Putamen (tissue), 1 donor: ENCODE results near the gene ZIC5.
"Not testable (repeated sequence)": the region's sequence is repeated elsewhere in the genome, so short reads cannot be mapped to it uniquely, and the experiment has no call there.

Experiments used
- DNase-seq: peaks from one replicate; pipeline ENCODE4 v3.0.0-alpha.2; 2016; ENCODE audit warnings: low spot score

Gene ZIC5

DNA sequence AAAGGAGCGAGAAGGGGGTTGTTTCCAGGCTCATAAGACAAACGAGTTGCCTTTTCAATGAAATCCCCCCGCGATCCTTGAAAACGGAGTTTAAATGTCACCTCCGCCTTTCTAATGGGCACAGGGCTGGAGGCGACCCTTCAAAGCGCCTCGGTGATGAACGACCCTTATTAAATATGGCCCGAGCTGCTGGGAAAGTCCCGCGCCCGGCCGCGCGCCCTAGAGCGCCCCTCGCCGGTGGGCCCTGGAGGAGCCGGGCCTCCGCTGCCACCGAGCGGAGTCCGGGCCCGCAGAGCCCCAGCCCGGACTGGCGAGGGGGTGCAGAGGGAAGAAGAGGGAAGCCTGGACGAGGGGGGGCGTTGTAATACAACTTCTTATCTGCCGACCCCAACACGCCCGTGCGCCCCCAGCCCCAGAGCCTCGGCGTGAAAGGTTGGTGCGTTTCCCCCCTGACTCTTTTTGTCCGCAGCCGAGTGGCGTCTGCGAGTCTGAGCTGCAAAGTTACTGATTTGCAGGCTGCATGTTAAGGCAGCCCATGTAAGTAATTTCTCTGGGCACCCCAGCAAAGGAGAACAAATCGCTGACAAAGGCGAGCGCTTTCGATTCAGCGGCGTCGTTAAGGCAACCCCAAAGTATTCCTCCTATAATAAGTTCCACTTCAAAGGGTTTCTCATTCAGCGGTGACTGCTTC lies 11.9 kb downstream of the ZIC5 start:
- no peak for DNase-seq

DNA sequence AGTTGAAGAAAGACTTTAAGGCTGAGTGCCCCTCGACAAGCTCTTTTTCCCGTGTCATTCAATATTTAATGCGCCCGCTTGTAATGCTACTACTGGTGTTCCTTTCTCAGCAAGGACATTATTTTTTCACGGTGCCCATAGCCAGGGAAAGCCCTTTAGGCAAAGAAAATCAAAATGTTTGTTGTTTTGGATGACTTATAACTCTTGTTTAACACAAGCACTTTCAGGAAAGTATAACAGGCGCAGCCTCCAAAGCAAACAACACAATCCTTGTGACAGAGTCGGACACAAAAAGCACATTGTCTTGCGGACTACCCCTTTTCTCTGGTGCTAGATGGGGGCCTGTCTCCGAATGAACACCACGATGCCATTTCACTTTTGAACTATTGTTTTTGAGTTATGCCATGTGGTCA lies 12.4 kb downstream of the ZIC5 start:
- DNase-seq: no peak

DNA sequence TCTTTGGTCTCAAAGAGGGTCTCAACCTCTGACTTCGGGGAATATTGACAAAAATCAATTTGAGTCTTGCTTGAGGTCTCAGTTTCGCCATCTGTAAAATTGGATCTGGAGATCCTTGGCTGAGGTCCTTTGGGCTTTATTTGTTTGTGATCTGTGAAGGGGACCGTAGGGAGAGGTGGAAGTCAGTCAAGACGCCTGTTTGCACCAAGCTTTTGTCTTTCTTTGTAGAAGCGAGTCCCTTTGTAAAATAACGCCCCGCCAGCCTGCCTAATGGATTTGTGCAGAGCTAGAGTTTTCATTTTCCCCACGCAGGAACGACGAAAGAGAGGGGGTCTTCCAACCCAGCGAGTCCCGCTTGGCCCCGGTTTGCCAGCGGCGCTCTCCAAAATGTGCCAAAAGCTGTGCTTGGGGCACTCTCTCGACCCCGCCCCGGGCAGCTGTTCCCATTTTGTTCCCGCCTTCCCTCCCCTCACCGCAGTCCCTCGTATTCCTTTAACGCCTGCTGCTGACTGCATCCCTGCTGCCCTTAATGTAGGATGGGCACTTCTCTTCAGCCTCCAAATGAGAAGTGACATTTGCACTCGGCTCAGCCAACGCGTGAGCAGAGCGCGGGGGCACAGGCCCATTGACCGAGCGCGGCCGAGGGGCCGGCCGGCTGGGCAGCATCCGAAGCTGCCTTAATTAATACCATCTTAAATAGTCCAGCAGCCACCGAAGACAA lies 13.0 kb downstream of the ZIC5 start:
- no peak for DNase-seq

DNA sequence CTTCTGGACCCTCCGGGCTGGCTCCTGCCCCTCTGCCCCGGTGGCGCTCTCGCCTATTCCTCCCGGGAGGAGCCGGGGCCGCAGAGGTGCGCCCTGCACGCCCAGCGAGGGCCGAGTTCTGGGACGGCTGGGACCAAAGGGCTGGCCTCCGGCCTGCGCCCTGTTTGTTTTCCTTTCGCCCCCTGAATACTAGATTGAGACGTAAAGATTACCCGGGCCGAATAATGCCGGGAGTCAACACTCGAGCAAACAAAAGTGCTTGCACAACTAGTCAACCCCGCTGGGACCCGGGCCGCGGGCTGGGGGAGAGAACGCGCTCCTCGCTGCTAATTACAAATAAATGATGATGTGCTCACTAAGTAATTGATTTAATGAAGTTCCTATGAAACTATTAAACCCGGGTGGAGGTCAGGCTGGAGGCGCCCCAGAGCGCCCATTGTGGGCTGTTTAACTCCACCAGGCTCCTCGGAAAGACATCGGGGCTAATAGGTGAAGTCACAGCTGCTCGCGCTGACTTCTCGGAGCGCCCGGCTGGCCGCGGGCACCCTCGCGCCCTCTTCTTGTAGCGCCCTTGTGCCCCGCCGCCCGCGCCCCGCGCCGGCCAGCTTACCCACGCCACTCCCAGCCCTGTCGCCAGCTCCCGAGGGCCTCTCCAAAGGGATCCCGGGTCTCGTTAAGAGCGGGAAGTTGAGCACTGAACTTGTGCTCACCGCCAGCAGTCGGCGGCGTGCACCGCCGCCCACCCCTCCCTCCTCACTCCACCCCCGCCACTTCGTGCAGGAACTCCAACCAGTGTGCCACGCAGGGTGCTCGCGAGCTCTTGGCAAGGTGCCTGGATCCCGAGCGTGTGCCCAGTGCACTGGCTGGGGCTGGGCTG lies 14.9 kb downstream of the ZIC5 start:
- DNase-seq: no peak

DNA sequence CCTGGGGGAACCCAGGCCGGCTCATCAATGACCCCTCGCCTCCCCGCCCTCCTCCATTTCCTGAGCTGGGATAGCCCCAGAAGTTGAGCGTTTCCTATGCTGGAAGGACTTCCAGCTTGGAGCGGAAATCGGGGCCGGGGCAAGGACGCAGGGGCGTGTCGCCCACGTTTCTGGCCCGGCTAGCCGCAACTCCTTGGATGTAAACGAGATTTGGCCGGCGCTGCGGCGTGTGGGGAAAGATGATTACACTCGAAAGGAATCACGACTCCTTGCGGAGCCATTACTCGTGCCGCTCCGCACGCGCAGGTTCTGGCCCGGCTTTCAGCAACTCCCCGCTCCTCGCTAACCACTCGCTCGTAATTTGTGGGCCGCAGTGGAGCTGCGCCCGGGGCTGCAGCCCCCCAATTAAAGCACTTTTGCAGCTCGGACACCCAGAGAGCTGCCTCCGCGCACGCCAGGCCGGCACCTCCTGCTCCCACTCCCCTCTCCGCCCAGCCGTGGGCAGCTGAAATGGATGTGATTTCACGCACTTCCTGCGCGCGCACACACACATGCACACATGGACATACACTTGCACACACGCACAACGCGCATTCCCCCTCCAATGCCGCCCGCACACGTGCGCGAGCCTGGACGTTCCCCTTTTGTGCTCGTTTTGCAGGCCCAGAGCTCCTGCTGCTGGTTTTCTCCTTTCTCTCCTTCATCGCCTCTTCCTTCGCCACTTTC lies 15.7 kb downstream of the ZIC5 start:
- no peak for DNase-seq

DNA sequence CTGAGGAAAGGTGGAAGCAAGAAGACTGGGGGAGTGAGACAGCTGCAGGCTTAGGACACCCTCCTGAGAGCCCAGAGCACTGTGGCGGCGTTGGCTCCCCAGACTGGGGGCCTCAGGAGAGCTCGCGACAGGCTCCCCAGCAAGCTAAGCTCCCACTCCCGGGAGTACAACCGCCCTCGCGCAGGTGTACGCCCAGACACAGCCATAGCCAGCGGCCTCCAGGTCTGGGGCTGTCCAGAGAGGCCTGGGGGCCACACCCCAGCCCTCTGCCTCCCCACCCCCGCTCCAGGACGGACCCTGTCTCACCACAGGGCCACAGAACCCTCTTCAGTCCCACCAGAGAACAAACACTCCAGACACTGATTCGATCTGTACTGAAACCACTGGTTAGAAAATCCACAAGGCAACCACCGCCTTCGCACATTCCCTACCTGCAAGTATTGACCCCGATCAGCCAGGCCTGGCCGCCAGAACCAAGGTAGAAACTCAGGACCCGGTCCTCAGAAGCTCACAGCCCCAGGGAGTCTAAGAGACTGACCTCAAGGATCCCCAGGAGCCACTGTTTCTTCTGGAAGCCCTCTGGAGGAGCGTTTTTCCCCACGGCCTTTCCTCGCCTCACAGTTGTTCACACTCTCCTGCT lies 16.3 kb downstream of the ZIC5 start:
- no peak for DNase-seq

DNA sequence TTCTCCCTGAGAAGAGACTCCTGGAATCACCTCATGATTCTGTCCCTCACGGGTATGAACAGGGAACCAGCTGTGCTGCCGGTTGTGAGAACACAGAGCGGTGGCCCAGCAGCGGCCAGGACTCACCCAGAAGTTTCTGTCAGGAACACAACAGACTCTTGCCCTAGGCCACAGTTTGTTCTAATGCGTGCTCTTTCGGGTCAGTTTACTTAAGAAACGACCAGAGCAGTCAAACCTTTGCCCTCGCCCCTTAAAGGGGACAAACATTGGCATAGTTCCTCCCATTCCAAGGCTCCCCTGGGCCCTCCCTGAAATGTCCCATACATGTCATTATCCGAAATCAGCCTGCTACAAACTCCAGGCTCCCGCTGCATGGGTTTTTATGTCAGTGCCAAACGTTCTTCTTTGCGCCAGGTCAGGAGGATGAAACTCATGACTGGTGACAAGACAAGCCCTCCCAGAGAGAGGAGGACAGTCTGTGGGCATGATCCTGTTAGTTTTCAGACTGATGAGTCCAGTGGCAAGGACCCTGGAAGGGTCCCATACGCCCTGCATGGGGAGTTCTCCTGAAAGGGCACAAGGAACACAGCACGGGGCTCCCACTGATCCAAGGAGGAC lies 18.3 kb downstream of the ZIC5 start:
- no peak for DNase-seq

DNA sequence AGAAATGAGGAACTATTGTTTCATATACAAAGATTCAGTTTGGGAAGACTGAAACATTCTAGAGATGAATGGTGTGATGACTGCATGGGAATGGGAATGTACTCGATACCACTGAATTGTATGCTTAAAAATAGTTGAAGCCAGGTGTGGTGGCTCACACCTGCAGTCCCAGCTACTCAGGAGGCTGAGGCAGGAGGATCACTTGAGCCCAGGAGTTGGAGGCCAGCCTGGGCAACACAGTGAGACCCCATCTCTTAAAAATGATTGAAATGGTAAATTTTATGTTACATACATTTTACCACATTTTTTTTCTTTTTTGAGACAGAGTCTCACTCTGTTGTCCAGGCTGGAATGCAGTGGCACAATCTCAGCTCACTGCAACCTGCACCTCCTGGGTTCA lies 19.9 kb downstream of the ZIC5 start:
- not testable (repeated sequence) for DNase-seq

DNA sequence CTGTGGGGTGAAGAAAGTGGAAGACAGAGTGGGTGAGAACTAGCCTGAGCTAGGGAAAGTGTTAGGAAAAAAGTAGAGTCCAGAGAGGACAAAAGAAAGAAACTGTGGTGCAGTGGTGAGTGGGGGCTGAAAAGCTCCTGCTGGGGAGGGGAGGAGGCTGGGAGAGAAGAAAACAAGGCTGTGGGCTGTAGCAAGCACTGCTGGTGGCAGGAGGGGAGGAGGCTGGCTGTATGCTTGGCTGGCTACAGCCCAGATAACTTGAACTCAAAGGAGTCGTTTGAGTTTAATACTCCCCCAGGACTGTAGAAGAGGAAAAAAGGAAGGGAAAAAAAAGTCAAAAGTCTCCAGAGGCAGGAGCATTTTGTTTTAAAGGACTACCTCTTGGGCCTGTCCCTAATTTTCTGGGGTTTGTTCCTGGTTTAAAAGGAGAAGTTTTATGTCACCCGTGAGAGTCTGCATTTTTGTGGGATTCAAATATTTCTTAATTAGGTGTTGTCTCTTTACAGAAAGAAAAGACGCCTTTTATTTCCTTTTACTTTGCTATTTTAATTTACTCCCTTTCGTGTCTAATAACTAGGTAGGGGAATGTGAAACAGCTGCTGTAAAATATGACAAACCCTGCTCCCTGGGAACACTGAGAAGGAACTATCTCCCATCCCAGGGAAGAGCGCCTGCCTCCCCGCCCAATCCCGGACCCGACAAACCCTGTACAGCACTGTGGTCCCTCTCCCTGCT lies 21.7 kb downstream of the ZIC5 start:
- DNase-seq: peak; percentile 36

DNA sequence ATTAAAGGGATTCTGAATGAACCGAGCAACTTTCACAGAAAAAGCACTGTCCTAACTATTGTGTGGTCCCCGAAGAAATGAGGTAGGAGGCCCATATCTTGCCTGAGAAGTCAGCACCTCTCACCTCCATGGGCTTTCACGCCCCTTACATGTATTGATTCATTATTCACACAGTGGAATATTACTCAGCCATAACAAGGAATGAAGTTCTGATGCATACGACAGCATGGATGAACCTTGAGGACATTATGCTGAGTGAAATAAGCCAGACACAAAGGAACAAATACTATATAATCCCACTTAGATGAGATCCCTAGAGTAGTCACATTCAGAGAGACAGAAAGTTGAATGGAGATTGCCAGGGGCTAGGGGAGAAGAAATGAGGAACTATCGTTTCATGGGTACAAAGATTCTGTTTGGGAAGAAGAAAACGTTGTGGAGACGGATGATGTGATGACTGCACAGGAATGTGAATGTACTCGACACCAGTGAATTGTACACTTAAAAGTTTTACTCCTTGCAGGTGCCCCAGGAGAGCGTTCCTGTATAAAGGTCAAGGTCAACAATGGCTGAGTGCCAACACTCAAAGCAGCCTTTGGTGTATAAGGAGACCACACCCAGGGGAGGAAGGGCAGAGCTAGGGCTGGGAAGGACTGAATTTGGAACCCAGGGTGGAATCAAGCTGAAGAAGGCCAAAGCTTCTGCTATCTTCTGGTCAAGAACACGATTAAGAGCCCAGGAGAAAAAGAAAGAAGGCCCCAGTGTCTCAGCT lies 22.5 kb downstream of the ZIC5 start:
- DNase-seq: no peak

DNA sequence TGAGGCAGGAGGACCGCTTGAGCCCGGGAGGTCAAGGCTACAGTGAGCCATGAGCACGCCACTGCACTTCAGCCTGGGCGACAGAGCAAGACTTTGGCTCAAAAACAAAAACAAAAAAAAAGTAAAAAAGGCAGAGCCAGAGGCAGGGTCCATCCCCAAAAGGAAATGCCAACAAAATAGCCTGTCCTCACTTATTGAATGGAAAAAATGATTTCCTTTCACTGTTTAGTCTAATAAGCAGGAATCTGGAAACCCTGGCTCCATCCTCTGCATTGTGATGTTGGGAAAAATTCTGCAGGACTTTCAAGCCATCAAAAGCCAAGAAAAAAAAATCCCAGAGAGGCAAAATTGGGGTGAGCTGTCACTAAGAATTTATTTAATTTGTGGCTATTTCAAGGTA lies 23.2 kb downstream of the ZIC5 start:
- DNase-seq: no peak

DNA sequence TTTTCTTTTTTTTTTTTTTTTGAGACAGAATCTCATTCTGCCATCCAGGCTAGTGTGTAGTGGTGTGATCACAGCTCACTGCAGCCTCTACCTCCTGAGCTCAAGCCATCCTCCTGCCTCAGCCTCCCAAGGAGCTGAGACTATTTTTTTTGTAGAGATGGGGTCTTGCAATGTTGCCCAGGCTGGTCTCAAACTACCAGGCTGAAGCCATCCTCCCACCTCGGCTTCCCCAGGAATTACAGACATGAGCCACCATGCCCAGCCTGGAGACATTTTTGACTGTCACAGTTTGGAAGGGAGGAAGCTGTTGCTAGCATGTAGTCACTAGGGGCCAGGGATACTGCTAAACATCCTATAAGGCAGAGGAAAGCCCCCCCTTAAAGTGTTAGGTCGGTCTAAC lies 23.9 kb downstream of the ZIC5 start:
- no peak for DNase-seq

DNA sequence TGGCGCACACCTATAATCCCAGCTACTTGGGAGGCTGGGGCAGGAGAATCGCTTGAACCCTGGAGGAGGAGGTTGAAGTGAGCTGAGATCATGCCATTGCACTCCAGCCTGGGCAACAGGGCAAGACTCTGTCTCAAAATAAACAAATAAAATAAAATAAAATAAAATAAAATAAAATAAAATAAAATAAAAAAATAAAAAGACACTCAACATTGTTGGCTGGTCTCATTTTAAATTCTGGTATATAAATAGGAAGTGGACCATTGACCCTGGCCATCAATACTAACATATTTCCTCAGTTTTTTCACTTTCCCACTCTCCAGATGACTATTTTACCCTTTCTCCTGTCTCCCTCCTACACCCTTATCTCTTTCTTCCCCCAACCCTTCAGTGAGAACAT lies 26.1 kb downstream of the ZIC5 start:
- not testable (repeated sequence) for DNase-seq

DNA sequence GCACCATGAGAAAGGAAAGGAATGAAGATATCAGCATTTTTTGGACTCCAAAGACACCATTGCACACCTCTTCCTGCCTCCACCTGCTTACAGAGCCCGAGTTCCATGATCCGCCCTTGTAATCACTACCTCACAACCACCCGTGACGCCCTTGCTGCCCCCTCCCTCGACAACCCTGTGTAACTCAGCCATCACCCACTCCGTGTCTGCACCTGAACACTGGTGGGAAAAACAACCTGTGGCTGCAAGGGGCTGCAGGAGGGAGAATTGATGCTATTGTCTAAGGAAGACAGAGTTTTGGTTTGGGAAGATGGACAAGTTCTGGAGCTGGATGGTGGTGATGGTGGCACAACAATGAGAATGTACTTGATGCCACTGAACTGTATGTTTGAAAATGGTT lies 27.0 kb downstream of the ZIC5 start:
- DNase-seq: no peak

DNA sequence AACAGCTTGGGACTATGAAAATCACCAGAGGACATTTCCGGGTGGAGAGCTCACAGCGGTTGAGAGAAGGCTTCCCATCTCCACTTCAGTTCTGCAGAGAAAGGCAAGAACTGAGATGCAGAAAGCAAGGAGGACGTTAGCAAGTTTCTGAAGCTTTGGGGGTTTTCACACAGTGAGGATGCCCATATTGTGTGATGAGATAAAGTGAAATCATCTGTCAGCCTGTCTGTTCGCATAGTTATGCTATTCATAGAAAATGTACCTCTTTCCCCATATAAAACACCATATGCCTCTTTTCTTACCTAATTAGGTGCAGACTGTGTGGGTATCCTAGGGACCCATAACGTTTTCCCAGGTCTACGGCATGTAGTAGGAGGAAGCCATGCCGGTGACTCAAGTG lies 27.5 kb downstream of the ZIC5 start:
- no peak for DNase-seq

DNA sequence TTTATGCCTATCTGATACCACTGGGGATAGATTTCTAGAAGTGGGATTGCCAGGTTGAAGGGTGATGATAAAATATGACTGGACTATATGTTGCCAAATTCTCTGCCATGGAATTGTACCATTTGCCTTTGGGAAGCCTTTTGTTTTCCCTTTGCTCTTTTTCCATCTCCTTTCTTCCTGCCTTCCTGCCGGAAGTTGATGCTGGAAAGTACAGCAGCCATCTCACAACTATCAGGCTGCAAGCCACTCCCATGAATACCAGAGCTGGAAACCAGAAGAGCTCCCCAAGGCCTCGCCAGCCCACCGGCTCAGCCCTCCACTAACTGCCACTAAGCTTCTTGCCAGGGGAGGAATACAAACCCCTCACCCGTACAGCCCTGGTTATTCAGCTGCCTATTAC lies 29.7 kb downstream of the ZIC5 start:
- DNase-seq: no peak

DNA sequence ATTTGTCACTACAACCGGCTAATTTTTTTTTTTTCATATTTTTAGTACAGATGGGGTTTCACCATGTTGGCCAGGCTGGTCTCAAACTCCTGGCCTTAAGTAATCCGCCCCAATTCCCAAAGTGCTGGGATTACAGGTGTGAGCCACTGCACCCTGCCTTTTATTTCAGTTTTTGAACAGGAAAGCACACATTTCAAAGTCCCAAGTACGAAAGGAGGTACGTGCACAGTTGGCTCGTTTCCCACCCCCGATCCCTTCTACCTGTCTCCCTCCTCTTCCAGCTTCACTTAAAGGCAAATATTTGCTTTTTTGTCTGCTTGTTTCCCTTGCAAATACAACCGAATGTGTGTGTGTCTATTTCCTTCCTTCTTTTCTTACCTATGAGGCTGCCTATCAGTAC lies 30.5 kb downstream of the ZIC5 start:
- DNase-seq: no peak

DNA sequence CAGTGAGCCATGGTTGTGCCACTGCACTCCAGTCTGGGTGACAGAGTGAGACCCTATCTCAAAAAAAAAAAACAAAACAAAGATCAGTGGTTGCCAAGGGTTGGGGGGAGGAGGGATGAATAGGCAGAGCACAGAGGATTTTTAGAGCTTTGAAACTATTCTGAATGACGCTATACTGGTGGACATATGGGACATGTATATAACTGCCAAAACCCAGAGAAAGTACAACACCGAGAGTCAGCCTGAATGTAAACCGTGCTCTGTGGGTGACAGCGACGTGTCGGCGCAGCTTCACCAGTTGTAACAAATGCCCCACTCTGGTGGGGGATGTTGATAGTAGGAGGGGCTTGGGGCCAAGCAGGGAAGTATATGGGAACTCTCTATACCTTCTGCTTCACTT lies 32.9 kb downstream of the ZIC5 start:
- DNase-seq: no peak

DNA sequence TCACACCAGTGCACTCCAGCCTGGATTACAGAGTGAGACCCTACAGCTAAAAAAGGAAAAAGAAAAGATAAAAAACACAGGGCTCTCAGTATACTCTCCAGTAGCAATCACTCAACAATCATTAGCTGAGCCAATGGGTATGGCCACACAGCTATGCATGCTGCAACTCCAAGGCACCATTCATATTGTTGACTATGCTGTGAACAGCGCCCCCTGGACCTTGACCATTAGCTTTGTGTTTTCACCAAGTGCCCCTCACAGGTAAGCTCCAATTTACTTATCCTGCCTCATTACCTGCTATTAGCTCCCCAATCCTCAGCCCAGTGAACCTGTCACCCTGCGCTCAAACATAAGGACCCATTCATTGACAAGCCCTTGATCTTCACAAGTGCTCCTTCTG lies 35.8 kb downstream of the ZIC5 start:
- DNase-seq: no peak

DNA sequence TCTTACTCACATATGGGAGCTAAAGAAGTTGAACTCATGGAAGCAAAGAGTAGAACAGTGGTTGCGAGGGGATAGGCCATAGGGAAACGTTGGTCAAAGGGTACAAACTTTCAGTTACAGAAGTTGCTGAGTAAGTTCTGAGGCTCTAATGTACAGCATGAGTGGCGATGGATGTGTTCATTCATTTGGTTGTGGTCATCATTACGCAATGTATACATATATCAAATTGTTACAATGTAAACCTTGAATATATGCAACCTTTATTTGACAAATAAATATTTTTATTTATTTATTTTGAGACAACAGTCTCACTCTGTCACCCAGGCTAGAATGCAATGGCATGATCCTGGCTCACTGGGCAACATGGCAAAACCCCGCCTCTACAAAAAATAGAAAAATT lies 38.7 kb downstream of the ZIC5 start:
- no peak for DNase-seq
